ENCODE data around the gene DCUN1D2.

The DCUN1D2 gene

GRCh38 chr13:113537909-113538688, 47.6 kb upstream of the DCUN1D2 start:
- H3K9ac ChIP-seq, result no peak overlapping the region
- H3K4me1 ChIP-seq (ENCODE audit: low read depth, poor library complexity, severe bottlenecking), result no peaks in the 10 kb centered on the region
- no peaks in the 10 kb centered on the region for H4K20me1 ChIP-seq (ENCODE audit: insufficient read depth)
- TF ChIP-seq CTCF (conservative IDR thresholded peaks at IDR 0.05; ENCODE audit: low read depth, low read length), result no peak
- no peak overlapping the region for H3K4me2 ChIP-seq
- H3K4me3 ChIP-seq (IDR thresholded peaks at IDR 0.05; ENCODE audit: insufficient read depth, low read depth, low read length), result no peak overlapping the region
- H3K27me3 ChIP-seq (ENCODE audit: insufficient read depth, low read depth), result no peaks in the 10 kb centered on the region
- no peaks in the 10 kb centered on the region for H3K79me2 ChIP-seq (ENCODE audit: insufficient read depth, low read depth)
- H3K36me3 ChIP-seq (ENCODE audit: insufficient read depth), result no peaks in the 10 kb centered on the region
- no peak overlapping the region for H3K27ac ChIP-seq
- H2AFZ ChIP-seq (ENCODE audit: low read depth), result no peak overlapping the region

DNA sequence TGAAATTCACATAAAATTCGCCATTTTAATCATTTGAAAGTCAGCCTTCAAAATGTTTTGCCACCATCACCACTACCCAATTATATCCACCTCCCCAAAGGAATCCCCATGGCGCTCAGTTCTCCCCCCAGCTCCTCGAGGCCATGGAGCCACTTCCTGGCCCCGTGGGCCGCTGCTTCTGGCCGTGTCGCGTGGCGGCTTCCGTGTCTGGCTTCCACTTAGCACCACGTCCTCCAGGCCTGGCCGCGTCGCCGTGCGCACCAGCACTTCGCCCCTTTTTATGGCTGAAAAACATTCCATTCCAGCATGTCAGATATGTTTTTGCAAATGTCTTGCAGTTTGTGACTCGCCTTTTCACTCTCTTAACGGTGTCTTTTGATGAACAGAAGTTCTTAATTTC, 46.7 kb upstream of the DCUN1D2 start:
- Histone ChIP-seq H3K36me3 (ENCODE audit: insufficient read depth) (no peaks in the 10 kb centered on the region), H3K4me2 (no peak overlapping the region)

DNA sequence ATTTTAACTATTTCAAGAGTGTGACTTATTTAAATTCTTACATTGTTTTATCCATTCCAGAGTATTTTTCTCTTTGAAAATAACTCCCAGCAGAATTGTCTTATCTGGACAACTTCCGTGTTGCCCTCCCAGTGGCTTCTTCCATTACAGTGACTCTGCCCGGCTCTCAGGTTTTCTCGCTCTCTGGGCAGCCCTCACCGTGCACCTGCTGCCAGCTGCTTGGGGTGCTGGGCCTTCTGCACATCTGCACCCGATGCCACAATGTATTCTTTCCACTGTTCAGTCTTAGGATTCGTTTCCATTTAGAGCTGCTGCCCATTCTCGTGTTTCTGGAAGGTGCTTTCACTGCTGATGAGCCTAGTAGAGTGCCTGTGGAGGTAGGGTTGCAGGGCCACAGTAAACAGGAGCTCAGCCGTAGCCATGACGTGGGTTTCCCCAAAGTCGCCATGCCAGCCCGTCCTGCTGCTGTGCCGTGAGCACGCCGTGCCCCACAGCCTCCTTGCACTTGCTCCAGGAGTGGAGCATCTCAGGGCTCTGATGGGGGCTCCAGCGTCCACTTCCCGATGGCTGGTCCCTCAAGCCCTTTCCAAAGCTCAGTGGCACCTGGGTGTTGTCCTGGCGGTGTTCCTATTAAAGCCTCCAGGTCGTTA, 46.1 kb upstream of the DCUN1D2 start:
- no peak for TF ChIP-seq CTCF (conservative IDR thresholded peaks at IDR 0.05; ENCODE audit: low read depth, low read length)
- no peak overlapping the region for H3K4me3 ChIP-seq (IDR thresholded peaks at IDR 0.05; ENCODE audit: insufficient read depth, low read depth, low read length)
- no peaks in the 10 kb centered on the region for H3K27me3 ChIP-seq (ENCODE audit: insufficient read depth, low read depth)
- no peaks in the 10 kb centered on the region for H3K4me1 ChIP-seq (ENCODE audit: low read depth, poor library complexity, severe bottlenecking)
- no peak overlapping the region for H3K9ac ChIP-seq
- H4K20me1 ChIP-seq (ENCODE audit: insufficient read depth), result no peaks in the 10 kb centered on the region
- no peaks in the 10 kb centered on the region for H3K36me3 ChIP-seq (ENCODE audit: insufficient read depth)
- no peaks in the 10 kb centered on the region for H3K79me2 ChIP-seq (ENCODE audit: insufficient read depth, low read depth)
- H2AFZ ChIP-seq (ENCODE audit: low read depth), result no peak overlapping the region
- H3K27ac ChIP-seq, result no peak overlapping the region
- H3K4me2 ChIP-seq, result no peak overlapping the region

More for the DNA sequence above, 46.7 kb upstream of the DCUN1D2 start:
- Histone ChIP-seq H3K4me1 (ENCODE audit: low read depth, poor library complexity, severe bottlenecking) (no peaks in the 10 kb centered on the region), H3K27me3 (ENCODE audit: insufficient read depth, low read depth) (no peaks in the 10 kb centered on the region), H3K79me2 (ENCODE audit: insufficient read depth, low read depth) (no peaks in the 10 kb centered on the region), H4K20me1 (ENCODE audit: insufficient read depth) (no peaks in the 10 kb centered on the region), H3K4me3 (IDR thresholded peaks at IDR 0.05; ENCODE audit: insufficient read depth, low read depth, low read length) (no peak overlapping the region), H3K9ac (no peak overlapping the region), H3K27ac (no peak overlapping the region), H2AFZ (ENCODE audit: low read depth) (no peak overlapping the region)
- TF ChIP-seq CTCF (conservative IDR thresholded peaks at IDR 0.05; ENCODE audit: low read depth, low read length), result no peak

DNA sequence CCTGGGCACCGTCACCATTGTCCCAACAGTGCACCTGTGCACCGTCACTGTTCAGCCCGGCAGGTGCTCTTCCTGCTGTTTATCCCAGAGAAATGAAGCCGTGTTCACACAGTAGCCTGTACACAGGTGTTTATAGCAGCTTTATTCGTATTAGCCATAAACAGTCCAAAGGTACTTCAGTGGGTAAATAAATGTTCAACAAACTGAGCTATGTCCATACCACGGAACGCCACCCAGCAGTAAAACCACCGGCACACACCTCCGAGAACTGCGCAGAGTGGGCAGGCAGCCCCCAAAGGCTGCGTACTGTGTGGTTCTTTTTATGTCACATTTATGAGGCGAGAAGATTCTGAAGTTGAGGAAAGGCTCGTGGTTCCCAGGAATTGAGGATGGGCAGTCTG, 44.9 kb upstream of the DCUN1D2 start:
- Histone ChIP-seq H4K20me1 (ENCODE audit: insufficient read depth) (no peaks in the 10 kb centered on the region), H3K27ac (no peak overlapping the region), H3K4me3 (IDR thresholded peaks at IDR 0.05; ENCODE audit: insufficient read depth, low read depth, low read length) (no peak overlapping the region), H3K9ac (no peak overlapping the region), H3K4me1 (ENCODE audit: low read depth, poor library complexity, severe bottlenecking) (no peaks in the 10 kb centered on the region), H3K36me3 (ENCODE audit: insufficient read depth) (no peaks in the 10 kb centered on the region), H3K4me2 (no peak overlapping the region), H3K27me3 (ENCODE audit: insufficient read depth, low read depth) (no peaks in the 10 kb centered on the region), H3K79me2 (ENCODE audit: insufficient read depth, low read depth) (no peaks in the 10 kb centered on the region), H2AFZ (ENCODE audit: low read depth) (no peak overlapping the region)
- TF ChIP-seq CTCF (conservative IDR thresholded peaks at IDR 0.05; ENCODE audit: low read depth, low read length), result no peak
